Adipocyte (in vitro differentiated cells): ENCODE results near the gene FGD1.
"Not testable (repeated sequence)": the region's sequence is repeated elsewhere in the genome, so short reads cannot be mapped to it uniquely, and the experiment has no call there.

Experiments used
- DNase-seq: peaks from one replicate; pipeline ENCODE4 v3.0.0-alpha.2; 2015; ENCODE audit warnings: low read depth
- H3K27me3 ChIP-seq: replicated peaks from 2 replicates; pipeline ENCODE4 v1.7.0; 2013; ENCODE audit warnings: mild to moderate bottlenecking, low read length, moderate library complexity; ENCODE audit not compliant: control insufficient read depth, insufficient read depth
- H3K36me3 ChIP-seq: 2 replicates; pipeline ENCODE4 v1.7.0; 2013; ENCODE audit warnings: low read length, mild to moderate bottlenecking, moderate library complexity; ENCODE audit not compliant: control insufficient read depth, insufficient read depth, severe bottlenecking
- H3K4me1 ChIP-seq: 2 replicates; pipeline ENCODE4 v1.7.0; 2013; ENCODE audit warnings: mild to moderate bottlenecking, low read length, moderate library complexity; ENCODE audit not compliant: control insufficient read depth, insufficient read depth
- H3K4me3 ChIP-seq: 2 replicates; pipeline ENCODE4 v1.7.0; 2013; ENCODE audit warnings: mild to moderate bottlenecking, low read length, moderate library complexity
- H3K9ac ChIP-seq: 2 replicates; pipeline ENCODE4 v1.7.0; 2013; ENCODE audit warnings: mild to moderate bottlenecking, low read length, moderate library complexity
- H3K9me3 ChIP-seq: 2 replicates; pipeline ENCODE4 v1.7.0; 2013; ENCODE audit warnings: mild to moderate bottlenecking, low read length, moderate library complexity; ENCODE audit not compliant: control insufficient read depth

The FGD1 gene

DNA sequence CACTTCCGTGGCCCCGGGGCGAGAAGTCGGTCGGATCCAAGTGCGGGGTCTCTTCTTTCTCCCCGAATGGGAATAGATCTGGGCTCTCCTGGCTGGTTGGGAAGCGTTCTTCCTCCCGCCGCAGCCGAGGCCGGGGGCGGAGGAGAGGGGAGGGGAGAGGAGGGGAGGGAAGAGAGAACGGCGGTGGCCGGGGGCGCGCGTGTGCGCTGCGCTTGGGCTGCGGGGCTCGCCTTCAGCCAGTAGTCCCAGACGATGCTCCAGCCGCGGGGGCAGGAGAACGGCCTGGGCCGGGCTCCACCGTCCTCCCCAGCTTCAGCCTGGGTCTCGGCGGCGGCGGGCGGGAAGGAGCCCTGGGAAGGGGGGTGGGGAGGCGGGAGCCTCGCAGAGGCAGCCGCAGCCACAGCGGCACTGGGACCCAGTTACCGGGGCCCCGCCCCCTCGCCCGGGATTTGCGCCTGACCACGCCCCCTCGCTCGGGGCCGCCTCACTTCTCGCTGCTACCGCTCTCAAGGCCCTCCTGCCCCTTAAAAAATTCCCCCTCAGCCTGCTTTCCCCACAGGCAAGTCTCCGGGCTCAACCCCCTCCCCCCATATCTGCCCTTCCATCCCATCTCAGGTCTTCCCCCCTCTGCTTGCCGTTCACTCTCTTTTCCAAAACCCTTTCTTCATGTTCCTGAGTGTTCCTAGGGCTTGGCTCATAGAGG, at the start of gene FGD1:
Gene FGD1 (minus strand): TSS at position 421 of the 703 bp plus-strand sequence. CDS start 802 bp downstream, outside the sequence.
- Histone ChIP-seq H3K27me3 (peaks cover 8% of the 10 kb centered on the region), H3K36me3 (no peaks in the 10 kb centered on the region), H3K4me3 (peak within 1 kb of the TSS; percentile 80), H3K4me1 (peaks cover 29% of the 10 kb centered on the region), H3K9me3 (no peaks in the 10 kb centered on the region), H3K9ac (peak within 1 kb of the TSS; percentile 87)
- DNase-seq: peak; percentile 74

DNA sequence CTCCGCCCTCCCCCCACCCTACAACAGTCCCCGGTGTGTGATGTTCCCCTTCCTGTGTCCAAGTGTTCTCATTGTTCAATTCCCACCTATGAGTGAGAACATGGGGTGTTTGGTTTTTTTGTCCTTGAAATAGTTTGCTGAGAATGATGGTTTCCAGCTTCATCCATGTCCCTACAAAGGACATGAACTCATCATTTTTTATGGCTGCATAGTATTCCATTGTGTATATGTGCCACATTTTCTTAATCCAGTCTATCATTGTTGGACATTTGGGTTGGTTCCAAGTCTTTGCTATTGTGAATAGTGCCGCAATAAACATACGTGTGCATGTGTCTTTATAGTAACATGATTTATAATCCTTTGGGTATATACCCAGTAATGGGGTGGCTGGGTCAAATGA, 46.2 kb upstream of the FGD1 start:
- H3K27me3 ChIP-seq, H3K9ac ChIP-seq, DNase-seq, H3K4me1 ChIP-seq, H3K4me3 ChIP-seq, H3K9me3 ChIP-seq: not testable (repeated sequence)
- H3K36me3 ChIP-seq: peaks cover 77% of the 10 kb centered on the region

DNA sequence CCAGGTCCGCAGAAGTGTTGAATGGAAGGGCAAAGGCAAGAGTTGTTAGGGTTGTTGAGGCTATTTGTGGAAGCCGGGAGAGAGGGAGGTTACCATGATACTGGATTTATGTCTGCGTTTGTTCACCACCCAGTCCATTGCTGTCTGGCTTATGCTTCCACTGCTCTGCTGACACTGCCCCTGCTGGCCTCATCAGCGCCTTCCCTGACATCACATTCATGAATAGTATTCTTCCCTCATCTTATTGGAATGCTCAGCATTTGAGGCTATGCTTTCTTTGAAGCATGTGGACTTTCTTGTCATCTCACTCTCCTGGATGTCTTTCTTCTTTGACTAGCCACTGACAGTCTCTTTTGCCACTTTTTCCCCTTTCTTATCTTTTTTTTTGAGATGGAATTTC, 44.3 kb upstream of the FGD1 start:
- H3K9ac ChIP-seq: no peak overlapping the region
- peak; percentile 25 for DNase-seq
- no peak overlapping the region for H3K4me3 ChIP-seq
- H3K4me1 ChIP-seq: no peaks in the 10 kb centered on the region
- H3K27me3 ChIP-seq: no peaks in the 10 kb centered on the region
- no peaks in the 10 kb centered on the region for H3K9me3 ChIP-seq
- H3K36me3 ChIP-seq: peaks cover 62% of the 10 kb centered on the region

DNA sequence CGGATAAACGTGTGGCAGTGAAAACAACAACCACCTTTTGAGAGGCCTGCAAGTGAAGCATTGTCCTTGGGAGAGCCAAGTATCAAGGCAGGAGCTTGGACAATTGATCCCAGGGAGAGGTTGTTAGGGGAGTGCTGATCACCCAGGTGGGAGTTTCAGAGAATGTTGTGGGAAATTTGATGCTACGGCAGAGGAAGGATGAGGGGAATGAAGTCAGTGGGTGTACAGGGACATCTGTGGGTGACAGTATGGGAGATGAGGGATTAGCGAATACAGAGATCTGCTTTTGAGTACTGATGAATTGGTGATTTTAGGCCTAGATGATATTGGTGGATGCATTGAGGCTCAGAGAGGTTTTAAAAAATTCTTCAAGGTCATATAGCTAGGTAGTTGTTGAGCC, 38.2 kb upstream of the FGD1 start:
- H3K9ac ChIP-seq: no peak overlapping the region
- H3K4me3 ChIP-seq: no peak overlapping the region
- H3K9me3 ChIP-seq: peaks cover 2% of the 10 kb centered on the region
- peaks cover 16% of the 10 kb centered on the region for H3K4me1 ChIP-seq
- H3K27me3 ChIP-seq: no peaks in the 10 kb centered on the region
- no peak for DNase-seq
- H3K36me3 ChIP-seq: peaks cover 15% of the 10 kb centered on the region

DNA sequence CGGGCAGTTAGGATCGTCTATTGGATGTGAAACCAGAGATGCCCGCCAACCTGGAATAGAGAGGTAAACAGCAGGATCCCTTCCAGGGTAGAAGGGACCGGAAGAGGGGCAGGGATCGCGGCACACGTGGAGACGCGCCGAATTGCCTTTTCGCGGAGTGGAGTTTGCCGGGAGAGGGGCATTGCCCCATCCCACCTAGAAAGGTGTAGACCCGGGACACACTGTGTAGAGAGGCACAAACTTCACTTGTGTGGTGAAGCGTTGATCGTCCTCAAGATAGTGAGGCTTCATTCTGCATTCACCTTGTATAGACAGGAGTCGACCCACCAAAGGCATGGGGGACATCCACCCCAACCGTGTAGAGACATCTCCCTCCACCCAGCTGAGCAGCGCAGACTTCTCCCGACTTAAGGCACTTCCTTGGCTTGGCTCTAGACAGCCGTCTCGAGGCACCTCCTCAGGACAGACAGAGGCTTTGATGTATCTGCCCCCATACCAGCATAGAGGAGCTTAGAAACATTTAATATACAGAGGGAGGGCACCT, 34.4 kb upstream of the FGD1 start:
- Histone ChIP-seq H3K9ac (peak overlapping the region; percentile 97), H3K9me3 (peaks cover 4% of the 10 kb centered on the region), H3K36me3 (no peaks in the 10 kb centered on the region), H3K27me3 (no peaks in the 10 kb centered on the region), H3K4me3 (peak overlapping the region; percentile 97), H3K4me1 (peaks cover 17% of the 10 kb centered on the region)
- peak; percentile 9 for DNase-seq

DNA sequence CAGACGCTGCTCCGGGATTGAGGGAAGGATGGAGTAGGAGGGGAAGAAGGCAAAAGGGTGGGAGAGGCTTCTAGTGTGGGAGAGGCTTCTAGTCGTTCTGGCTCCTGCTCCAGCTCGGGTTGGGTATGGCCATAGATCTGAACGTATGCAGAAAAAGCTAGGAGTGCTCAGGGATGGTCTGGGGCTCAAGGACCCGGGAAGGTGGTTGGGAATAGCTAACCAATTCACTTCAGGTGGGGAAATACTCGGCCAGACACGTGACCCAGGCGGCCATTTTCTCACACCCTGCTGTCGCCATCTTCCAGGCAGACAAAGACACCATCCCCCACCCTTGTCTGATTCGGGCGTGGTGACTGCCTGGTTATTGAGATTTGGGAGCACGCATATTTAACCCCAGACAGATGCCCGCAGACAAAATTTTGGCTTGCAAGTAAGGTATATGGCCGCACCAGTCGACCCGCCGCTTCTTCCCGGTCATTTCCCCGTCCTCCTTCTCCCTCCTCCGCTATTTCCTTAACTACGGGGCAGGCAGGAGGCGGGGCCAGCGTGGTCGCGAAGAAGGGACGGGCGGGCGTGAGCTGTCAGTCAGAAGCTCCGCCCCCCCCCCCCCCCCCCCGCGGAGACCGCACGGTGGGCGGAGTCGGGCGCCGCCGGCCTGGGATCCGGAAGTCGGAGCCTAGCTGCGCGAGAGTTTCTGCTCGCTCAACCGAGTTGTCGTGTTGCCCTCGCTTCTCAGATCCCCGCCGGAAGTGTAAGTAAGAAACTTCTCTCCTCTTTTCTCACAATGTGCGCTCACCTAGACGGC, 33.7 kb upstream of the FGD1 start, which contains the start of gene GNL3L:
Gene GNL3L (plus strand): TSS at position 668 of the 805 bp plus-strand sequence. CDS start 2,348 bp downstream, outside the sequence.
- Histone ChIP-seq H3K9me3 (peaks cover 4% of the 10 kb centered on the region), H3K4me3 (peak within 1 kb of the TSS; percentile 97)
- DNase-seq: peak; percentile 87

DNA sequence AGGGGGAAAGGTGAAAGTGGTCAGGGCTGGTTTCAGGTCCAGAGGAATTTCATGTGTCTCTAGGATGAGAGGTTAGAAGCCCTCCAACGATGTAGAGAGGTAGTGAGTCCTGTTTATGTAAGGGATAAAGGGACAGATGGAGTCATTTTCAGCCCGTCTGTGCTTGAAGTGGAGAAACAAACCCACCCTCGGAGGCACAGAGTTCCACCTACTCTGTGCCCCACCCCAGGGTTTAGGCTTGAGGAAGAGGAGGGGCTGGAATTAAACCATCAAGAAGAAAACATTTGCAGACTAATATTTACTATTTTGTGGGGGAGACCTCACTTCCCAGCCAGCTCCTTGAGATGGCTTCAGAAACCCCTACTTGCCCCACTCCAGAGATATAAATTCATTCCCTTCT, 33.1 kb upstream of the FGD1 start:
- no peak for DNase-seq
- H3K27me3 ChIP-seq: no peaks in the 10 kb centered on the region
- no peaks in the 10 kb centered on the region for H3K36me3 ChIP-seq
- peaks cover 4% of the 10 kb centered on the region for H3K9me3 ChIP-seq
- peak overlapping the region; percentile 83 for H3K4me3 ChIP-seq
- peaks cover 17% of the 10 kb centered on the region for H3K4me1 ChIP-seq
- H3K9ac ChIP-seq: peak overlapping the region; percentile 89

More for the DNA sequence above, 33.7 kb upstream of the FGD1 start, which contains the start of gene GNL3L:
- H3K36me3 ChIP-seq: no peaks in the 10 kb centered on the region
- H3K9ac ChIP-seq: peak within 1 kb of the TSS; percentile 97
- peaks cover 17% of the 10 kb centered on the region for H3K4me1 ChIP-seq
- H3K27me3 ChIP-seq: no peaks in the 10 kb centered on the region

DNA sequence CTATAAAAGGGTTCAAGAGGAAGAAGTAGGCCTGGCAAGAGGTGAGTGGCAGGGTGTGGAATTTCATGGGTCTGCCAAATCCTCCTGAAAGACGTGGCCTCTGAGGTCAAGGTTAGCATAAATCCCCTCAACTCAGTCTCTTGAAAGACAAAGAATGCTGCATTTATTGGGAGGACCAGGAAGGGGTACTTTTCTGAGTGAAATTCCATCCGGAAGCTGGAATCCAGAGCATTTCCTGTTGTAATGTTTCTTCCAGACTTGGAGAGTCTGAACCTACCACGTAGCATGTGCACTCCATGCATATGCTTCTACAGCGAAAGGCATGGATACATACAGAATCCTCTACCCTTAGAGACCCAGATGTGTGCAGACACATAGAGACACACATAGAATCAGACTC, 13.4 kb upstream of the FGD1 start:
- Histone ChIP-seq H3K4me3 (no peak overlapping the region), H3K27me3 (no peaks in the 10 kb centered on the region), H3K9ac (no peak overlapping the region), H3K9me3 (peaks cover 9% of the 10 kb centered on the region), H3K4me1 (no peaks in the 10 kb centered on the region), H3K36me3 (no peaks in the 10 kb centered on the region)
- peak; percentile 32 for DNase-seq

DNA sequence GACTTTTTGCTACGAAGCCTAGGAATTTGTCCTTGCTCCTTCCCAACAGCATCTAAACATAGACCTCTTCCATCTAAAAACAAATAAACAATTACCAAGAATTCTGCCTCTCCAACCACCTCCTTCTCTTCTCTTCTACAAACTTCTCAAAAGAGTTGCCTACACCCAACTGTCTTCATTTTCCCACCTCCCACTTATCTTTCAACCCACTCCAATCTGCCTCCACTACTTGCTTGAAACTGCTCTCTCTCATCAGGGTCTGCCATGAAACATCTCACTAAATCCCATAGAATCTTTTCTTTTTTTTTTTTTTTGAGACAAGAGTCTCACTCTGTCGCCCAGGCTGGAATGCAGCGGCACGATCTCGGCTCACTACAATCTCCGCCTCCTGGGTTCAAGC, 902 bp upstream of the FGD1 start:
- Histone ChIP-seq H3K27me3 (peaks cover 8% of the 10 kb centered on the region), H3K4me3 (no peak overlapping the region), H3K4me1 (peaks cover 26% of the 10 kb centered on the region), H3K36me3 (no peaks in the 10 kb centered on the region), H3K9me3 (no peaks in the 10 kb centered on the region), H3K9ac (peak overlapping the region; percentile 43)
- DNase-seq: no peak

DNA sequence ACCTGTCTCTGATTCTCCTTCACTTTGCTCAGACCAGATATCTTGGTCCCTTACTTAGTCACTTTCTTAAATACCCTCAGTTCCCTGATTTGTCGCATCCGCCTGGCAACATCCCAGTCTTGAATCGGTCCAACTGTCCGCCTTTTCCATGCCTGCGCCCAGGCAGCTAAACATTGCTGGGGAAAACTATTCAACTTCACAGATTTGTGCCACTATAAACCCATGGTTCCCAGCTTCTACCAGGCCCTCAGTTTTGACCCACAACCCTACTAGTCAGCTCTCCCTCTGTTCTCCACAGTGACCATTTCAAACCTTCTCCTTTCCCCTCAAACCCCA, 451 bp upstream of the FGD1 start:
- no peak for DNase-seq
- Histone ChIP-seq H3K4me3 (peak overlapping the region; percentile 80), H3K9me3 (no peaks in the 10 kb centered on the region), H3K27me3 (peaks cover 8% of the 10 kb centered on the region), H3K36me3 (no peaks in the 10 kb centered on the region), H3K9ac (peak overlapping the region; percentile 43), H3K4me1 (peaks cover 29% of the 10 kb centered on the region)
